Placental pericyte (primary cell): ENCODE results near the gene NEIL3. TPM values are rescaled to one million over a fixed set of nuclear protein-coding genes. Genes with fewer than 3 reads are reported as not detected.

Source experiments
- total RNA-seq: library from RNA; depleted of rRNA; stranded (reverse); fragments of >200 nt; gene quantifications from 2 replicates; pipeline ENCODE4 v1.2.3, GENCODE V29; 2012

The NEIL3 gene, protein sequence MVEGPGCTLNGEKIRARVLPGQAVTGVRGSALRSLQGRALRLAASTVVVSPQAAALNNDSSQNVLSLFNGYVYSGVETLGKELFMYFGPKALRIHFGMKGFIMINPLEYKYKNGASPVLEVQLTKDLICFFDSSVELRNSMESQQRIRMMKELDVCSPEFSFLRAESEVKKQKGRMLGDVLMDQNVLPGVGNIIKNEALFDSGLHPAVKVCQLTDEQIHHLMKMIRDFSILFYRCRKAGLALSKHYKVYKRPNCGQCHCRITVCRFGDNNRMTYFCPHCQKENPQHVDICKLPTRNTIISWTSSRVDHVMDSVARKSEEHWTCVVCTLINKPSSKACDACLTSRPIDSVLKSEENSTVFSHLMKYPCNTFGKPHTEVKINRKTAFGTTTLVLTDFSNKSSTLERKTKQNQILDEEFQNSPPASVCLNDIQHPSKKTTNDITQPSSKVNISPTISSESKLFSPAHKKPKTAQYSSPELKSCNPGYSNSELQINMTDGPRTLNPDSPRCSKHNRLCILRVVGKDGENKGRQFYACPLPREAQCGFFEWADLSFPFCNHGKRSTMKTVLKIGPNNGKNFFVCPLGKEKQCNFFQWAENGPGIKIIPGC
- 2.6 and 14.6 TPM in 2 replicates for total RNA-seq

DNA sequence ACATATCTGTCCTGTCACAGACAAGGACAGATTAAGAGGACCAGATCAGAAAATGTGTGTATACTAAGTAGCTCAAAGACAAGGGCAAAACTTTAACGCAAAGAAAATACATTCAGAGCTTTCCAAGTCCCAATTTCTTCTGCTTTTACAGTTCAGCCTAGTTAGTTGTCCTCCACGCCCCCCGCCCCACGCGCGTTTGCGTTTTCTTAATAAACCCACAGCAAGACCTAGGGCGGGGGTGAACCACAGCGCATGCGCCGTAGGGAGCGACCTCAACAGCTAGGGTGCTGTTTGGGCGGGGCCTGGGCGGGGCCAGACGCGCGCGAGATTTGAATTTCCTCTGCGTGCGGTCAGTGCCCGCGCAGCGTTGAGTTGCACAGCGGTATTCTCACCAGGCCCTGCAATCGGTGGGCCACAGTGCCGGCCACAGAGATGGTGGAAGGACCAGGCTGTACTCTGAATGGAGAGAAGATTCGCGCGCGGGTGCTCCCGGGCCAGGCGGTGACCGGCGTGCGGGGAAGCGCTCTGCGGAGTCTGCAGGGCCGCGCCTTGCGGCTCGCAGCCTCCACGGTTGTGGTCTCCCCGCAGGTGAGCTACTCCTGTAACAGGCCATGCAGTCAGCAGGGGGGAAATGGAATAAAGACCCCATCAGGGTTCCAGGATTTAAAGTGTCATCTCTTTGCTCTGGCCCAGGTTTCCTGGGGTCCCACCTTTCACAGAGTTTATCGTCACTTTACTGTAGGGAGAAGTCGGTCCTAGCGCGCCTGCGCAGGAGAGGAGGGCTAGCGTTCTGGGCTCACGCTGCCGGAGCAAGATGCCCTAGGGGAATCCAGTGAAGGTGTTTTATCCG lies at the start of gene NEIL3:
Gene NEIL3, plus strand, starts transcription at position 353 of the 850 bp plus-strand sequence. Its CDS starts 80 bp downstream, at position 433.

Other genes starting within 250 kb of the NEIL3 start
- gene AGA, start 132.6 kb downstream of the NEIL3 start, total RNA-seq: 35.4 and 57.1 TPM in 2 replicates